Activated T-helper 2 cell treated with anti-CD3 and anti-CD28 coated beads, Interferon-gamma antibody, Interleukin-2, Interleukin-4, amounts not matched to agents 10 μg/mL and 5 μg/mL and 100 μg/mL, durations not matched to agents 14 hours and 24 hours and 36 hours (primary cell): ENCODE data around the gene BICRA. TPM values are rescaled to one million over a fixed set of nuclear protein-coding genes. Genes with fewer than 3 reads are reported as not detected.
"Not testable (repeated sequence)": the region's sequence is repeated elsewhere in the genome, so short reads cannot be mapped to it uniquely, and the experiment has no call there.

Experiments used
- DNase-seq: peaks from one replicate; pipeline ENCODE4 v3.0.0; 2021; ENCODE audit warnings: low spot score
- H3K27ac Mint-ChIP-seq: one replicate; pipeline ENCODE4 v1.8.0; 2021; ENCODE audit warnings: mixed read lengths
- H3K27me3 Mint-ChIP-seq: one replicate; pipeline ENCODE4 v1.8.0; 2021; ENCODE audit warnings: low read depth, mixed read lengths
- H3K36me3 Mint-ChIP-seq: one replicate; pipeline ENCODE4 v1.8.0; 2021; ENCODE audit warnings: low read depth, mixed read lengths
- H3K4me1 Mint-ChIP-seq: one replicate; pipeline ENCODE4 v1.8.0; 2021; ENCODE audit warnings: low read depth, mixed read lengths
- H3K4me3 Mint-ChIP-seq: one replicate; pipeline ENCODE4 v1.8.0; 2021; ENCODE audit warnings: low read depth, mild to moderate bottlenecking, moderate library complexity, mixed read lengths
- H3K9me3 Mint-ChIP-seq: one replicate; pipeline ENCODE4 v1.8.0; 2021; ENCODE audit warnings: mixed read lengths
- intact Hi-C: fragments of 100-400 bp; cut with micrococcal nuclease; formaldehyde crosslinking; loops from one replicate; pipeline ENCODE4 v1.15.1; 2023
- total RNA-seq: library from RNA; stranded (reverse); gene quantifications from 2 replicates; pipeline ENCODE4 v1.2.3, GENCODE V29; 2022

BICRA gene
- total RNA-seq, 1 donor from 2014 or later = 12.2 TPM

- Mint-ChIP-seq H3K9me3 (no peaks in the 10 kb centered on the region), H3K36me3 (no peaks in the 10 kb centered on the region), H3K27ac (no peak overlapping the region), H3K27me3 (no peaks in the 10 kb centered on the region), H3K4me3 (no peak overlapping the region), H3K4me1 (no peaks in the 10 kb centered on the region)
- DNase-seq = no peak
- intact Hi-C loops = no loop called here
Measured at GRCh38 chr19:47663435-47663910, 54.5 kb downstream of the BICRA start.

- no peak overlapping the region for H3K4me3 Mint-ChIP-seq
- H3K4me1 Mint-ChIP-seq = no peaks in the 10 kb centered on the region
- no peaks in the 10 kb centered on the region for H3K9me3 Mint-ChIP-seq
- no peak overlapping the region for H3K27ac Mint-ChIP-seq
- no peak for DNase-seq
- intact Hi-C loops = no loop called here
- H3K36me3 Mint-ChIP-seq = no peaks in the 10 kb centered on the region
- H3K27me3 Mint-ChIP-seq = no peaks in the 10 kb centered on the region
Measured at GRCh38 chr19:47663911-47664771, 55.2 kb downstream of the BICRA start.

GRCh38 chr19:47668556-47668955 lies 59.6 kb downstream of the BICRA start:
- peaks cover 11% of the 10 kb centered on the region for H3K36me3 Mint-ChIP-seq
- H3K9me3 Mint-ChIP-seq, H3K4me3 Mint-ChIP-seq, DNase-seq, H3K4me1 Mint-ChIP-seq, H3K27me3 Mint-ChIP-seq, H3K27ac Mint-ChIP-seq, intact Hi-C loops: not testable (repeated sequence)

GRCh38 chr19:47670736-47671135 lies 61.8 kb downstream of the BICRA start:
- Mint-ChIP-seq H3K9me3 (no peaks in the 10 kb centered on the region), H3K4me1 (no peaks in the 10 kb centered on the region), H3K27ac (no peak overlapping the region), H3K36me3 (peaks cover 20% of the 10 kb centered on the region), H3K4me3 (no peak overlapping the region), H3K27me3 (no peaks in the 10 kb centered on the region)
- no peak for DNase-seq
- intact Hi-C loops = no loop called here

- no peak overlapping the region for H3K4me3 Mint-ChIP-seq
- DNase-seq = no peak
- intact Hi-C loops = no loop called here
- peaks cover 20% of the 10 kb centered on the region for H3K36me3 Mint-ChIP-seq
- H3K4me1 Mint-ChIP-seq = no peaks in the 10 kb centered on the region
- H3K27me3 Mint-ChIP-seq = no peaks in the 10 kb centered on the region
- no peak overlapping the region for H3K27ac Mint-ChIP-seq
- H3K9me3 Mint-ChIP-seq = no peaks in the 10 kb centered on the region
Measured at GRCh38 chr19:47671499-47671898, 62.6 kb downstream of the BICRA start.

- Mint-ChIP-seq H3K4me1 (no peaks in the 10 kb centered on the region), H3K27ac (no peak overlapping the region), H3K27me3 (no peaks in the 10 kb centered on the region), H3K9me3 (no peaks in the 10 kb centered on the region), H3K36me3 (peaks cover 20% of the 10 kb centered on the region), H3K4me3 (no peak overlapping the region)
- DNase-seq = no peak
- intact Hi-C loops = no loop called here
Measured at GRCh38 chr19:47673426-47673825, 64.5 kb downstream of the BICRA start.

- Mint-ChIP-seq H3K27ac (no peak overlapping the region), H3K36me3 (peaks cover 20% of the 10 kb centered on the region), H3K4me3 (no peak overlapping the region), H3K27me3 (no peaks in the 10 kb centered on the region), H3K4me1 (no peaks in the 10 kb centered on the region), H3K9me3 (no peaks in the 10 kb centered on the region)
- intact Hi-C loops = no loop called here
- DNase-seq = no peak
Measured at GRCh38 chr19:47674548-47674947, 65.6 kb downstream of the BICRA start.

GRCh38 chr19:47675271-47675670 lies 66.3 kb downstream of the BICRA start:
- intact Hi-C loops = no loop called here

GRCh38 chr19:47675859-47676258 lies 66.9 kb downstream of the BICRA start:
- H3K9me3 Mint-ChIP-seq = no peaks in the 10 kb centered on the region
- no peak for DNase-seq
- H3K36me3 Mint-ChIP-seq = peaks cover 14% of the 10 kb centered on the region
- H3K4me1 Mint-ChIP-seq = no peaks in the 10 kb centered on the region
- no peaks in the 10 kb centered on the region for H3K27me3 Mint-ChIP-seq
- H3K4me3 Mint-ChIP-seq = no peak overlapping the region
- no peak overlapping the region for H3K27ac Mint-ChIP-seq
- intact Hi-C loops = no loop called here

More at GRCh38 chr19:47675271-47675670, 66.3 kb downstream of the BICRA start:
- Mint-ChIP-seq H3K4me3 (no peak overlapping the region), H3K36me3 (peaks cover 17% of the 10 kb centered on the region), H3K27ac (no peak overlapping the region), H3K27me3 (no peaks in the 10 kb centered on the region), H3K9me3 (no peaks in the 10 kb centered on the region), H3K4me1 (no peaks in the 10 kb centered on the region)
- no peak for DNase-seq

GRCh38 chr19:47676811-47677210 lies 67.9 kb downstream of the BICRA start:
- no peaks in the 10 kb centered on the region for H3K27me3 Mint-ChIP-seq
- no peak overlapping the region for H3K27ac Mint-ChIP-seq
- intact Hi-C loops = no loop called here
- no peaks in the 10 kb centered on the region for H3K4me1 Mint-ChIP-seq
- DNase-seq = no peak
- H3K9me3 Mint-ChIP-seq = no peaks in the 10 kb centered on the region
- no peak overlapping the region for H3K4me3 Mint-ChIP-seq
- H3K36me3 Mint-ChIP-seq = peaks cover 10% of the 10 kb centered on the region

GRCh38 chr19:47679251-47679900 lies 70.4 kb downstream of the BICRA start:
- Mint-ChIP-seq H3K36me3 (peaks cover 8% of the 10 kb centered on the region), H3K27me3 (no peaks in the 10 kb centered on the region), H3K4me3 (no peak overlapping the region), H3K9me3 (no peaks in the 10 kb centered on the region), H3K4me1 (no peaks in the 10 kb centered on the region), H3K27ac (no peak overlapping the region)
- no peak for DNase-seq
- intact Hi-C loops = no loop called here

GRCh38 chr19:47679922-47680857 lies 71.3 kb downstream of the BICRA start:
- no peaks in the 10 kb centered on the region for H3K4me1 Mint-ChIP-seq
- DNase-seq = no peak
- intact Hi-C loops = no loop called here
- H3K9me3 Mint-ChIP-seq = no peaks in the 10 kb centered on the region
- H3K27me3 Mint-ChIP-seq = no peaks in the 10 kb centered on the region
- no peak overlapping the region for H3K27ac Mint-ChIP-seq
- H3K4me3 Mint-ChIP-seq = no peak overlapping the region
- peaks cover 1% of the 10 kb centered on the region for H3K36me3 Mint-ChIP-seq
